ENCODE results near the gene ZNF385B. TPM values are rescaled to one million over a fixed set of nuclear protein-coding genes. Genes with fewer than 3 reads are reported as not detected.

Gene ZNF385B
- total and polyA plus RNA-seq, 2 donors (not counting 1 experiment from before 2014, with no cell fraction given) = not detected

GRCh38 chr2:179446476-179447141 is 414.8 kb downstream of the ZNF385B start:
- CTCF ChIA-PET = interaction anchor here (1.7 kb wide), 1 partner anchor 228 kb away, joined by 4 read pairs; no protein-coding TSS in a partner anchor
- Histone ChIP-seq H3K4me1 (ENCODE audit: control insufficient read depth in 2 of 2, insufficient read depth in 2 of 2, low read length in 2 of 2) (no peaks in the 10 kb centered on the region), H3K9ac (ENCODE audit: low read length) (no peak overlapping the region), H4K20me1 (ENCODE audit: control insufficient read depth, insufficient read depth, low read length, poor library complexity, severe bottlenecking) (no peaks in the 10 kb centered on the region), H2AFZ (ENCODE audit: insufficient read depth, low read depth, low read length, poor library complexity, severe bottlenecking) (no peak overlapping the region), H3K4me2 (replicated peaks; ENCODE audit: low read depth, low read length, poor library complexity, severe bottlenecking) (no peak overlapping the region), H3K9me3 (ENCODE audit: control extremely low read depth in 1 of 3, control insufficient read depth in 2 of 3, insufficient read depth in 1 of 3, low read length in 2 of 3) (no peaks in the 10 kb centered on the region), H3K27me3 (replicated peaks in 1 of 4; ENCODE audit: control extremely low read depth in 1 of 4, control insufficient read depth in 3 of 4, insufficient read depth in 4 of 4, low read length in 3 of 4) (peaks cover 0 to 6% (median 1%) of the 10 kb centered on the region in 4 experiments), H3K27ac (ENCODE audit: low read length in 2 of 2) (no peak overlapping the region), H3K4me3 (ENCODE audit: control extremely low read depth in 1 of 5, extremely low read depth in 1 of 5, insufficient read depth in 1 of 5, low read depth in 2 of 5, low read length in 4 of 5) (no peak overlapping the region), H3K36me3 (replicated peaks in 1 of 2; ENCODE audit: control extremely low read depth in 1 of 2, control insufficient read depth in 1 of 2, extremely low read depth in 1 of 2, insufficient read depth in 2 of 2, low read length in 1 of 2) (no peaks in the 10 kb centered on the region), H3K79me2 (ENCODE audit: control insufficient read depth, insufficient read depth, low read length) (no peaks in the 10 kb centered on the region)
- H3K9me3 Mint-ChIP-seq (ENCODE audit: insufficient read depth) = no peaks in the 10 kb centered on the region
- H3K4me3 Mint-ChIP-seq = no peak overlapping the region
- ATAC-seq (ENCODE audit: low read depth) (no peak), DNase-seq (no peak)
- no peak overlapping the region for H3K27ac Mint-ChIP-seq
- peaks cover 19% of the 10 kb centered on the region for H3K27me3 Mint-ChIP-seq
- intact Hi-C loops (cut with micrococcal nuclease) = no loop called here
- peaks cover 2% of the 10 kb centered on the region for H3K4me1 Mint-ChIP-seq
- TF ChIP-seq EZH2 (IDR thresholded peaks at IDR 0.05; ENCODE audit: borderline replicate concordance, insufficient read depth, low read depth, low read length, poor library complexity, severe bottlenecking) (no peak), CTCF (IDR thresholded peaks at IDR 0.05) (no peak)
- no CpG with 5 or more reads among the region's 1 CpG for WGBS (ENCODE audit: insufficient coverage)
- POLR2A ChIA-PET = no interaction called here

- no peak overlapping the region for H3K4me3 ChIP-seq (ENCODE audit: control extremely low read depth in 1 of 5, extremely low read depth in 1 of 5, insufficient read depth in 1 of 5, low read depth in 2 of 5, low read length in 4 of 5)
- ChIA-PET POLR2A (no interaction called here), CTCF (interaction anchor here (0.7 to 4.6 kb wide), 4 partner anchors 22 to 224 kb away, joined by 3 to 33 read pairs (median 4); no protein-coding TSS in a partner anchor)
- Mint-ChIP-seq H3K9me3 (ENCODE audit: insufficient read depth) (no peaks in the 10 kb centered on the region), H3K4me3 (no peak overlapping the region), H3K4me1 (peaks cover under 1% of the 10 kb centered on the region), H3K27me3 (peaks cover 27% of the 10 kb centered on the region), H3K27ac (no peak overlapping the region)
- TF ChIP-seq CTCF (IDR thresholded peaks at IDR 0.05) (no peak), EZH2 (IDR thresholded peaks at IDR 0.05; ENCODE audit: borderline replicate concordance, insufficient read depth, low read depth, low read length, poor library complexity, severe bottlenecking) (no peak)
- H2AFZ ChIP-seq (ENCODE audit: insufficient read depth, low read depth, low read length, poor library complexity, severe bottlenecking) = no peak overlapping the region
- DNase-seq = no peak
- no peaks in the 10 kb centered on the region for H3K9me3 ChIP-seq (ENCODE audit: control extremely low read depth in 1 of 3, control insufficient read depth in 2 of 3, insufficient read depth in 1 of 3, low read length in 2 of 3)
- H3K27me3 ChIP-seq (replicated peaks in 1 of 4; ENCODE audit: control extremely low read depth in 1 of 4, control insufficient read depth in 3 of 4, insufficient read depth in 4 of 4, low read length in 3 of 4) = peaks cover 0 to 10% (median 1%) of the 10 kb centered on the region in 4 experiments
- WGBS (ENCODE audit: insufficient coverage) = no CpG with 5 or more reads among the region's 3 CpGs
- no peak overlapping the region for H3K4me2 ChIP-seq (replicated peaks; ENCODE audit: low read depth, low read length, poor library complexity, severe bottlenecking)
- H3K4me1 ChIP-seq (ENCODE audit: control insufficient read depth in 2 of 2, insufficient read depth in 2 of 2, low read length in 2 of 2) = no peaks in the 10 kb centered on the region
- no peaks in the 10 kb centered on the region for H3K36me3 ChIP-seq (replicated peaks in 1 of 2; ENCODE audit: control extremely low read depth in 1 of 2, control insufficient read depth in 1 of 2, extremely low read depth in 1 of 2, insufficient read depth in 2 of 2, low read length in 1 of 2)
- H3K9ac ChIP-seq (ENCODE audit: low read length) = no peak overlapping the region
- intact Hi-C loops (cut with micrococcal nuclease) = no loop called here
- H3K27ac ChIP-seq (ENCODE audit: low read length in 2 of 2) = no peak overlapping the region
- H4K20me1 ChIP-seq (ENCODE audit: control insufficient read depth, insufficient read depth, low read length, poor library complexity, severe bottlenecking) = no peaks in the 10 kb centered on the region
- ATAC-seq (ENCODE audit: low read depth) = no peak
- H3K79me2 ChIP-seq (ENCODE audit: control insufficient read depth, insufficient read depth, low read length) = no peaks in the 10 kb centered on the region
Observed at GRCh38 chr2:179444056-179444455, 417.4 kb downstream of the ZNF385B start.

Measured in B cell (primary cell).